GM12878 (cell line): Measurements from ENCODE around the gene JAG1. TPM values are rescaled to one million over a fixed set of nuclear protein-coding genes. Genes with fewer than 3 reads are reported as not detected.

ENCODE experiments used
- ATAC-seq: fragments of 200-7000 bp; cut with Tn5 transposase; 3 replicates; pipeline ENCODE4 v1.9.1; 2020; ENCODE audit warnings: mild to moderate bottlenecking, moderate library complexity
- BruUV-seq: library from RNA; stranded (reverse); fragments of 400-500 nt; replicated peaks from 2 replicates; lab custom pipeline; 2021; lab: Mats Ljungman, UMichigan
- CTCF ChIA-PET: fragments of 300-600 bp; sonication (Branson Sonifier 250); formaldehyde crosslinking; extraction: SDS; loops from one replicate; lab custom pipeline; 2021; ENCODE audit warnings: inconsistent platforms; lab: Yijun Ruan, JAX
- POLR2A ChIA-PET: fragments of 350-600 bp; formaldehyde crosslinking; extraction: SDS; loops from one replicate; lab custom pipeline; 2021; ENCODE audit warnings: inconsistent platforms; lab: Charles Lee
- RAD21 ChIA-PET: fragments of 300-600 bp; sonication (Branson Sonifier 250); formaldehyde crosslinking; loops from one replicate; lab custom pipeline; 2023; ENCODE audit warnings: antibody characterized with exemption; ENCODE audit not compliant: unreplicated experiment; lab: Charles Lee
- SMC1A ChIA-PET: fragments of 300-600 bp; sonication (Branson Sonifier 250); formaldehyde crosslinking; loops from one replicate; lab custom pipeline; 2023; ENCODE audit not compliant: unreplicated experiment, uncharacterized antibody; lab: Charles Lee
- DNase-seq: peaks from one replicate; pipeline ENCODE4 v3.0.0-alpha.2; 2011; ENCODE audit warnings: low read depth, low spot score
- FAIRE-seq: peaks from 3 replicates; lab custom pipeline; 2011; peaks lifted over from hg19 to GRCh38; lab: Jason Lieb, UNC
- H2AFZ ChIP-seq: 2 replicates; pipeline ENCODE4 v1.6.0; 2011; ENCODE audit warnings: low read depth, low read length, control low read depth; ENCODE audit not compliant: control insufficient read depth
- H3K27ac ChIP-seq: 2 replicates; pipeline ENCODE4 v1.5.1; 2011; ENCODE audit warnings: control low read depth; ENCODE audit not compliant: control insufficient read depth, insufficient read depth
- H3K27me3 ChIP-seq, 2 experiments: replicated peaks in 1 of 2; 2 replicates each; pipeline versions ENCODE4 v1.6.0 to v1.6.1; 2011; ENCODE audit warnings: low read length in 1 of 2; ENCODE audit not compliant: control insufficient read depth in 2 of 2, insufficient read depth in 2 of 2
- H3K36me3 ChIP-seq, 2 experiments: 2 replicates each; pipeline ENCODE4 v1.5.1; 2011; ENCODE audit warnings: low read length in 1 of 2; ENCODE audit not compliant: control insufficient read depth in 2 of 2, insufficient read depth in 2 of 2
- H3K4me1 ChIP-seq: 2 replicates; pipeline ENCODE4 v1.6.1; 2011; ENCODE audit warnings: mild to moderate bottlenecking, low read length, moderate library complexity, mixed read lengths; ENCODE audit not compliant: control insufficient read depth, insufficient read depth
- H3K4me2 ChIP-seq: 2 replicates; pipeline ENCODE4 v1.6.0; 2011; ENCODE audit warnings: control low read depth; ENCODE audit not compliant: control insufficient read depth, insufficient read depth
- H3K4me3 ChIP-seq: fragments of 200-600 bp; sonication (generic); 2 replicates; pipeline ENCODE4 v1.5.1; 2016
- H3K79me2 ChIP-seq: 2 replicates; pipeline ENCODE4 v1.6.0; 2011; ENCODE audit warnings: low read length; ENCODE audit not compliant: control insufficient read depth, insufficient read depth
- H3K9ac ChIP-seq: 2 replicates; pipeline ENCODE4 v1.8.0; 2011; ENCODE audit warnings: low read length, control low read depth, mixed read lengths; ENCODE audit not compliant: control insufficient read depth, insufficient read depth
- H3K9me3 ChIP-seq: replicated peaks from 3 replicates; pipeline ENCODE4 v1.5.1; 2011; ENCODE audit warnings: mild to moderate bottlenecking, low read length; ENCODE audit not compliant: control insufficient read depth, insufficient read depth
- H4K20me1 ChIP-seq: 2 replicates; pipeline ENCODE4 v1.6.0; 2011; ENCODE audit not compliant: control insufficient read depth, insufficient read depth
- RAD21 ChIP-seq: IDR thresholded peaks from 2 replicates; pipeline ENCODE4 v1.6.1; 2011; ENCODE audit warnings: mild to moderate bottlenecking, low read depth, low read length, moderate library complexity; ENCODE audit not compliant: insufficient read depth
- SMAD1 ChIP-seq: fragments of 450-650 bp; IDR thresholded peaks from 2 replicates; pipeline ENCODE4 v1.6.1; 2018; ENCODE audit warnings: mild to moderate bottlenecking, low read depth; ENCODE audit not compliant: partially characterized antibody
- SMC3 ChIP-seq: IDR thresholded peaks from 2 replicates; pipeline ENCODE4 v1.6.1; 2011; ENCODE audit warnings: low read length, improper control_type of control experiment, borderline replicate concordance
- WGBS: methylation state at CpG from one replicate; pipeline ENCODE4 v1.1.6; 2016; ENCODE audit warnings: low lambda C conversion rate; ENCODE audit not compliant: insufficient replicate concordance, insufficient coverage; ENCODE audit errors: missing lambda C conversion rate; 5-methylcytosine and 5-hydroxymethylcytosine counted together
- in situ Hi-C: fragments of 300-500 bp; cut with MboI; formaldehyde crosslinking; loops from 9 replicates; pipeline ENCODE4 v1.14.3; 2018; ENCODE audit warnings: mixed read lengths
- intact Hi-C: fragments of 100-400 bp; cut with micrococcal nuclease; formaldehyde crosslinking; loops from one replicate; pipeline ENCODE4 v1.14.2; 2022; ENCODE audit not compliant: unreplicated experiment
- polyA plus RNA-seq, 11 experiments: library from polyadenylated mRNA; depleted of rRNA in 4 of 11; unstranded in 6 of 11; stranded (reverse) in 5 of 11; fragments of >200 nt; fragmentation: Nextera tagmentation in 4 of 11; fragmentation: Illumina TruSeq in 1 of 11; extraction: Ambion mirVana in 4 of 11; extraction: Trizol in 1 of 11; gene quantifications; 1 replicate in 1 of 11; 2 replicates in 10 of 11; pipeline versions ENCODE4 v1.2.1 to v1.2.3, GENCODE V29; 2011 to 2016; ENCODE audit warnings: inconsistent platforms in 2 of 11, missing spikeins in 2 of 11, low read depth in 1 of 11
- total RNA-seq, 4 experiments: library from RNA; depleted of rRNA in 3 of 4; stranded (reverse); fragments of >200 nt in 3 of 4; fragmentation: Illumina TruSeq in 1 of 4; extraction: Trizol in 1 of 4; gene quantifications; 2 replicates each; pipeline versions ENCODE4 v1.2.1 to v1.2.3, GENCODE V29; 2013 to 2021
- TF ChIP-seq, protein P1 (sequence below), 3 experiments: IDR thresholded peaks in 2 of 3; conservative IDR thresholded peaks in 1 of 3; 2 replicates each; pipeline ENCODE4 v1.5.1; 2011; ENCODE audit warnings: low read depth in 3 of 3, low read length in 3 of 3, mild to moderate bottlenecking in 3 of 3, control low read depth in 2 of 3, moderate library complexity in 2 of 3, inconsistent platforms in 1 of 3, mixed read lengths in 1 of 3; ENCODE audit not compliant: control insufficient read depth in 2 of 3, insufficient read depth in 1 of 3; ENCODE audit errors: extremely low read depth in 1 of 3
- TF ChIP-seq, protein P2 (sequence below): fragments of 450-650 bp; IDR thresholded peaks from 2 replicates; pipeline ENCODE4 v1.6.1; 2017; ENCODE audit warnings: mild to moderate bottlenecking
- TF ChIP-seq, protein P3 (sequence below): IDR thresholded peaks from 2 replicates; pipeline ENCODE4 v1.6.1; 2012; ENCODE audit warnings: low read length, inconsistent platforms

The JAG1 gene
- total and polyA plus RNA-seq, 10 of the 15 experiments (the other 5 are each of a cell fraction or from before 2014, with no cell fraction given) = 0.66 to 6.9 (median 1.8) TPM

DNA sequence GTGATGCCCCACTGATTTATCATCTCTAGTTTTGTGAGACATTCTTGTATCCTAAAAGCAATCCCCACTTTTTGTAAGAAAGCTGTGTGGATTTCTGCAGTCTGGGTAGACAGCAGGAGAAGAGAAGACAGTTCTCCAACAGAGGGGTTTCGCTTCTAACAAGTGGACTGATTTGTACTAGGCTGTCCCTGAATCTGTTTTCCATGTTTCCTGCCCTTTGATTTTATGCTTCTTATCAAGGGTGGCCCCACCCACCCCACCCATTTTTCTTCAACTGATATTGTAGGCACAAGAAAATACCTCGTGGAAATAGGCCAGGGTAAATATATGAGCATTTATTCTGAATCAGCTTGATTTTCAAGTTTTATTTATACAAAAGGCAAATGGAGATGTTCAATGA lies 25.7 kb upstream of the JAG1 start:
- no TSS peak for BruUV-seq
- RAD21 ChIA-PET = no interaction called here
- TF ChIP-seq SMAD1 = no peak
- Histone ChIP-seq H3K4me2 (no peak overlapping the region), H3K79me2 (no peaks in the 10 kb centered on the region), H3K27me3 (no peaks in the 10 kb centered on the region), H3K27ac (no peak overlapping the region), H3K9me3 (no peaks in the 10 kb centered on the region; the same call in 2 of the 3 replicates), H2AFZ (no peak overlapping the region), H4K20me1 (no peaks in the 10 kb centered on the region), H3K4me3 (no peak overlapping the region), H3K9ac (no peak overlapping the region), H3K36me3 (no peaks in the 10 kb centered on the region), H3K4me1 (no peaks in the 10 kb centered on the region)
- intact Hi-C loops = no loop called here
- SMC1A ChIA-PET = no interaction called here
- CTCF ChIA-PET = interaction anchor here (1.6 kb wide), 1 partner anchor 16 kb away, joined by 5 read pairs; no protein-coding TSS in a partner anchor
- DNase-seq = no peak
- in situ Hi-C loops = no loop called here
- 19% methylated on average over 2 of the region's 2 CpGs for WGBS
- POLR2A ChIA-PET = no interaction called here
- ATAC-seq = no peak
- FAIRE-seq = no peak

DNA sequence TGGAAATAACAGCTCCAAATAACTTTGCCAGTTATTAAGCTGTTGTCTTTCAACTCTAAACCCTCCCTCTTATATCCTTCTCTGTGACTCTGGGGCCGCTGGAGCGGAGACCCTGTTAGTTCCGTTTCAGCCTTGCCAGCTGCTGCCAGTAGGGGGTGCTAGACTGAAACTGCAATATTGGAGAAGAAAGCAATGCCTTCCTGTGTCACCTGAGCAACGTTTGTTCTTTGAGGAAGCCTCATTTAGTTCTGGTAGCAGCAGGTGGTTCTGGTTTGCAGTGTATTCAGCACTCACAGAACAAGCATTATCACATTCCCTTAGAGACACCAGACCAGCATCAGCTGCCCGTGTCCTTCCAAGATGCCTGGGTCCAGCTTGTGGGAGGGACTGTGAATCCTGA lies 22.9 kb upstream of the JAG1 start:
- Histone ChIP-seq H3K27ac (no peak overlapping the region), H3K9me3 (no peaks in the 10 kb centered on the region), H2AFZ (no peak overlapping the region), H3K79me2 (no peaks in the 10 kb centered on the region), H3K4me1 (no peaks in the 10 kb centered on the region), H3K27me3 (no peaks in the 10 kb centered on the region), H3K36me3 (no peaks in the 10 kb centered on the region), H3K4me3 (no peak overlapping the region), H3K9ac (no peak overlapping the region), H3K4me2 (no peak overlapping the region), H4K20me1 (no peaks in the 10 kb centered on the region)
- RAD21 ChIA-PET = no interaction called here
- SMC1A ChIA-PET = interaction anchor here (1.3 kb wide), 1 partner anchor 578 kb away, joined by 3 read pairs; no protein-coding TSS in a partner anchor
- ATAC-seq = no peak
- intact Hi-C loops = no loop called here
- 46% methylated on average over 5 of the region's 5 CpGs for WGBS
- TF ChIP-seq, protein P1, sequence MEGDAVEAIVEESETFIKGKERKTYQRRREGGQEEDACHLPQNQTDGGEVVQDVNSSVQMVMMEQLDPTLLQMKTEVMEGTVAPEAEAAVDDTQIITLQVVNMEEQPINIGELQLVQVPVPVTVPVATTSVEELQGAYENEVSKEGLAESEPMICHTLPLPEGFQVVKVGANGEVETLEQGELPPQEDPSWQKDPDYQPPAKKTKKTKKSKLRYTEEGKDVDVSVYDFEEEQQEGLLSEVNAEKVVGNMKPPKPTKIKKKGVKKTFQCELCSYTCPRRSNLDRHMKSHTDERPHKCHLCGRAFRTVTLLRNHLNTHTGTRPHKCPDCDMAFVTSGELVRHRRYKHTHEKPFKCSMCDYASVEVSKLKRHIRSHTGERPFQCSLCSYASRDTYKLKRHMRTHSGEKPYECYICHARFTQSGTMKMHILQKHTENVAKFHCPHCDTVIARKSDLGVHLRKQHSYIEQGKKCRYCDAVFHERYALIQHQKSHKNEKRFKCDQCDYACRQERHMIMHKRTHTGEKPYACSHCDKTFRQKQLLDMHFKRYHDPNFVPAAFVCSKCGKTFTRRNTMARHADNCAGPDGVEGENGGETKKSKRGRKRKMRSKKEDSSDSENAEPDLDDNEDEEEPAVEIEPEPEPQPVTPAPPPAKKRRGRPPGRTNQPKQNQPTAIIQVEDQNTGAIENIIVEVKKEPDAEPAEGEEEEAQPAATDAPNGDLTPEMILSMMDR (IDR thresholded peaks at IDR 0.05 in 2 of 3, conservative IDR thresholded peaks at IDR 0.05 in 1 of 3; ENCODE audit: control insufficient read depth in 2 of 3, extremely low read depth in 1 of 3, insufficient read depth in 1 of 3, low read depth in 3 of 3, low read length in 3 of 3) = peak; percentile 24 to 73 (median 68)
- peak; percentile 44 for TF ChIP-seq RAD21
- TF ChIP-seq, protein P2, sequence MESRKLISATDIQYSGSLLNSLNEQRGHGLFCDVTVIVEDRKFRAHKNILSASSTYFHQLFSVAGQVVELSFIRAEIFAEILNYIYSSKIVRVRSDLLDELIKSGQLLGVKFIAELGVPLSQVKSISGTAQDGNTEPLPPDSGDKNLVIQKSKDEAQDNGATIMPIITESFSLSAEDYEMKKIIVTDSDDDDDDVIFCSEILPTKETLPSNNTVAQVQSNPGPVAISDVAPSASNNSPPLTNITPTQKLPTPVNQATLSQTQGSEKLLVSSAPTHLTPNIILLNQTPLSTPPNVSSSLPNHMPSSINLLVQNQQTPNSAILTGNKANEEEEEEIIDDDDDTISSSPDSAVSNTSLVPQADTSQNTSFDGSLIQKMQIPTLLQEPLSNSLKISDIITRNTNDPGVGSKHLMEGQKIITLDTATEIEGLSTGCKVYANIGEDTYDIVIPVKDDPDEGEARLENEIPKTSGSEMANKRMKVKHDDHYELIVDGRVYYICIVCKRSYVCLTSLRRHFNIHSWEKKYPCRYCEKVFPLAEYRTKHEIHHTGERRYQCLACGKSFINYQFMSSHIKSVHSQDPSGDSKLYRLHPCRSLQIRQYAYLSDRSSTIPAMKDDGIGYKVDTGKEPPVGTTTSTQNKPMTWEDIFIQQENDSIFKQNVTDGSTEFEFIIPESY = peak; percentile 68; the same call in 1 of the 2 replicates
- peak; percentile 26; the same call in 1 of the 2 replicates for TF ChIP-seq SMC3
- TF ChIP-seq, protein P3, sequence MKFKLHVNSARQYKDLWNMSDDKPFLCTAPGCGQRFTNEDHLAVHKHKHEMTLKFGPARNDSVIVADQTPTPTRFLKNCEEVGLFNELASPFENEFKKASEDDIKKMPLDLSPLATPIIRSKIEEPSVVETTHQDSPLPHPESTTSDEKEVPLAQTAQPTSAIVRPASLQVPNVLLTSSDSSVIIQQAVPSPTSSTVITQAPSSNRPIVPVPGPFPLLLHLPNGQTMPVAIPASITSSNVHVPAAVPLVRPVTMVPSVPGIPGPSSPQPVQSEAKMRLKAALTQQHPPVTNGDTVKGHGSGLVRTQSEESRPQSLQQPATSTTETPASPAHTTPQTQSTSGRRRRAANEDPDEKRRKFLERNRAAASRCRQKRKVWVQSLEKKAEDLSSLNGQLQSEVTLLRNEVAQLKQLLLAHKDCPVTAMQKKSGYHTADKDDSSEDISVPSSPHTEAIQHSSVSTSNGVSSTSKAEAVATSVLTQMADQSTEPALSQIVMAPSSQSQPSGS = no peak
- in situ Hi-C loops = no loop called here
- DNase-seq = no peak
- CTCF ChIA-PET = interaction anchor here (0.8 to 2.1 kb wide), 12 partner anchors 8 to 577 kb away, joined by 3 to 7 read pairs (median 4); partner anchors contain the start of gene JAG1
- no peak for FAIRE-seq
- BruUV-seq = no TSS peak
- POLR2A ChIA-PET = no interaction called here
